ENCODE measurements around the gene STBD1. TPM values are rescaled to one million over a fixed set of nuclear protein-coding genes. Genes with fewer than 3 reads are reported as not detected.

STBD1 gene
- total and polyA plus RNA-seq, 9 of the 15 experiments (the other 6 are each of a cell fraction or from before 2014, with no cell fraction given), result 0.08 to 0.64 (median 0.27) TPM; not detected in 2

GRCh38 chr4:76301068-76301774 lies 5.3 kb upstream of the STBD1 start (continued):
- TF ChIP-seq NR2F6 (CRISPR knock-in tag; IDR thresholded peaks at IDR 0.05) (no peak), SETDB1 (IDR thresholded peaks at IDR 0.05; ENCODE audit: low read length) (no peak), ZNF24 (IDR thresholded peaks at IDR 0.05) (no peak), ZBTB26 (CRISPR knock-in tag; IDR thresholded peaks at IDR 0.05) (no peak), ZNF445 (CRISPR knock-in tag; IDR thresholded peaks at IDR 0.05; ENCODE audit: low read depth) (no peak), DNMT1 (IDR thresholded peaks at IDR 0.05) (no peak), MYBL2 (IDR thresholded peaks at IDR 0.05; ENCODE audit: low read depth) (no peak), MYBL2 (CRISPR knock-in tag; IDR thresholded peaks at IDR 0.05; ENCODE audit: borderline replicate concordance) (no peak), NFRKB (IDR thresholded peaks at IDR 0.05; ENCODE audit: low read depth) (no peak; the same call in 1 of the 2 replicates), LARP7 (IDR thresholded peaks at IDR 0.05) (no peak), FOXK2 (conservative IDR thresholded peaks at IDR 0.05 in 1 of 2, IDR thresholded peaks at IDR 0.05 in 1 of 2; ENCODE audit: low read depth in 2 of 2) (0 out of 4 replicates have a peak, but pooled peaks have one; percentile 15 to 51), RBM17 (IDR thresholded peaks at IDR 0.05; ENCODE audit: borderline replicate concordance, low read depth, low read length) (no peak)
- TF ChIP-seq, protein P1, sequence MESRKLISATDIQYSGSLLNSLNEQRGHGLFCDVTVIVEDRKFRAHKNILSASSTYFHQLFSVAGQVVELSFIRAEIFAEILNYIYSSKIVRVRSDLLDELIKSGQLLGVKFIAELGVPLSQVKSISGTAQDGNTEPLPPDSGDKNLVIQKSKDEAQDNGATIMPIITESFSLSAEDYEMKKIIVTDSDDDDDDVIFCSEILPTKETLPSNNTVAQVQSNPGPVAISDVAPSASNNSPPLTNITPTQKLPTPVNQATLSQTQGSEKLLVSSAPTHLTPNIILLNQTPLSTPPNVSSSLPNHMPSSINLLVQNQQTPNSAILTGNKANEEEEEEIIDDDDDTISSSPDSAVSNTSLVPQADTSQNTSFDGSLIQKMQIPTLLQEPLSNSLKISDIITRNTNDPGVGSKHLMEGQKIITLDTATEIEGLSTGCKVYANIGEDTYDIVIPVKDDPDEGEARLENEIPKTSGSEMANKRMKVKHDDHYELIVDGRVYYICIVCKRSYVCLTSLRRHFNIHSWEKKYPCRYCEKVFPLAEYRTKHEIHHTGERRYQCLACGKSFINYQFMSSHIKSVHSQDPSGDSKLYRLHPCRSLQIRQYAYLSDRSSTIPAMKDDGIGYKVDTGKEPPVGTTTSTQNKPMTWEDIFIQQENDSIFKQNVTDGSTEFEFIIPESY (CRISPR knock-in tag; IDR thresholded peaks at IDR 0.05), result no peak
- TF ChIP-seq, protein P2, sequence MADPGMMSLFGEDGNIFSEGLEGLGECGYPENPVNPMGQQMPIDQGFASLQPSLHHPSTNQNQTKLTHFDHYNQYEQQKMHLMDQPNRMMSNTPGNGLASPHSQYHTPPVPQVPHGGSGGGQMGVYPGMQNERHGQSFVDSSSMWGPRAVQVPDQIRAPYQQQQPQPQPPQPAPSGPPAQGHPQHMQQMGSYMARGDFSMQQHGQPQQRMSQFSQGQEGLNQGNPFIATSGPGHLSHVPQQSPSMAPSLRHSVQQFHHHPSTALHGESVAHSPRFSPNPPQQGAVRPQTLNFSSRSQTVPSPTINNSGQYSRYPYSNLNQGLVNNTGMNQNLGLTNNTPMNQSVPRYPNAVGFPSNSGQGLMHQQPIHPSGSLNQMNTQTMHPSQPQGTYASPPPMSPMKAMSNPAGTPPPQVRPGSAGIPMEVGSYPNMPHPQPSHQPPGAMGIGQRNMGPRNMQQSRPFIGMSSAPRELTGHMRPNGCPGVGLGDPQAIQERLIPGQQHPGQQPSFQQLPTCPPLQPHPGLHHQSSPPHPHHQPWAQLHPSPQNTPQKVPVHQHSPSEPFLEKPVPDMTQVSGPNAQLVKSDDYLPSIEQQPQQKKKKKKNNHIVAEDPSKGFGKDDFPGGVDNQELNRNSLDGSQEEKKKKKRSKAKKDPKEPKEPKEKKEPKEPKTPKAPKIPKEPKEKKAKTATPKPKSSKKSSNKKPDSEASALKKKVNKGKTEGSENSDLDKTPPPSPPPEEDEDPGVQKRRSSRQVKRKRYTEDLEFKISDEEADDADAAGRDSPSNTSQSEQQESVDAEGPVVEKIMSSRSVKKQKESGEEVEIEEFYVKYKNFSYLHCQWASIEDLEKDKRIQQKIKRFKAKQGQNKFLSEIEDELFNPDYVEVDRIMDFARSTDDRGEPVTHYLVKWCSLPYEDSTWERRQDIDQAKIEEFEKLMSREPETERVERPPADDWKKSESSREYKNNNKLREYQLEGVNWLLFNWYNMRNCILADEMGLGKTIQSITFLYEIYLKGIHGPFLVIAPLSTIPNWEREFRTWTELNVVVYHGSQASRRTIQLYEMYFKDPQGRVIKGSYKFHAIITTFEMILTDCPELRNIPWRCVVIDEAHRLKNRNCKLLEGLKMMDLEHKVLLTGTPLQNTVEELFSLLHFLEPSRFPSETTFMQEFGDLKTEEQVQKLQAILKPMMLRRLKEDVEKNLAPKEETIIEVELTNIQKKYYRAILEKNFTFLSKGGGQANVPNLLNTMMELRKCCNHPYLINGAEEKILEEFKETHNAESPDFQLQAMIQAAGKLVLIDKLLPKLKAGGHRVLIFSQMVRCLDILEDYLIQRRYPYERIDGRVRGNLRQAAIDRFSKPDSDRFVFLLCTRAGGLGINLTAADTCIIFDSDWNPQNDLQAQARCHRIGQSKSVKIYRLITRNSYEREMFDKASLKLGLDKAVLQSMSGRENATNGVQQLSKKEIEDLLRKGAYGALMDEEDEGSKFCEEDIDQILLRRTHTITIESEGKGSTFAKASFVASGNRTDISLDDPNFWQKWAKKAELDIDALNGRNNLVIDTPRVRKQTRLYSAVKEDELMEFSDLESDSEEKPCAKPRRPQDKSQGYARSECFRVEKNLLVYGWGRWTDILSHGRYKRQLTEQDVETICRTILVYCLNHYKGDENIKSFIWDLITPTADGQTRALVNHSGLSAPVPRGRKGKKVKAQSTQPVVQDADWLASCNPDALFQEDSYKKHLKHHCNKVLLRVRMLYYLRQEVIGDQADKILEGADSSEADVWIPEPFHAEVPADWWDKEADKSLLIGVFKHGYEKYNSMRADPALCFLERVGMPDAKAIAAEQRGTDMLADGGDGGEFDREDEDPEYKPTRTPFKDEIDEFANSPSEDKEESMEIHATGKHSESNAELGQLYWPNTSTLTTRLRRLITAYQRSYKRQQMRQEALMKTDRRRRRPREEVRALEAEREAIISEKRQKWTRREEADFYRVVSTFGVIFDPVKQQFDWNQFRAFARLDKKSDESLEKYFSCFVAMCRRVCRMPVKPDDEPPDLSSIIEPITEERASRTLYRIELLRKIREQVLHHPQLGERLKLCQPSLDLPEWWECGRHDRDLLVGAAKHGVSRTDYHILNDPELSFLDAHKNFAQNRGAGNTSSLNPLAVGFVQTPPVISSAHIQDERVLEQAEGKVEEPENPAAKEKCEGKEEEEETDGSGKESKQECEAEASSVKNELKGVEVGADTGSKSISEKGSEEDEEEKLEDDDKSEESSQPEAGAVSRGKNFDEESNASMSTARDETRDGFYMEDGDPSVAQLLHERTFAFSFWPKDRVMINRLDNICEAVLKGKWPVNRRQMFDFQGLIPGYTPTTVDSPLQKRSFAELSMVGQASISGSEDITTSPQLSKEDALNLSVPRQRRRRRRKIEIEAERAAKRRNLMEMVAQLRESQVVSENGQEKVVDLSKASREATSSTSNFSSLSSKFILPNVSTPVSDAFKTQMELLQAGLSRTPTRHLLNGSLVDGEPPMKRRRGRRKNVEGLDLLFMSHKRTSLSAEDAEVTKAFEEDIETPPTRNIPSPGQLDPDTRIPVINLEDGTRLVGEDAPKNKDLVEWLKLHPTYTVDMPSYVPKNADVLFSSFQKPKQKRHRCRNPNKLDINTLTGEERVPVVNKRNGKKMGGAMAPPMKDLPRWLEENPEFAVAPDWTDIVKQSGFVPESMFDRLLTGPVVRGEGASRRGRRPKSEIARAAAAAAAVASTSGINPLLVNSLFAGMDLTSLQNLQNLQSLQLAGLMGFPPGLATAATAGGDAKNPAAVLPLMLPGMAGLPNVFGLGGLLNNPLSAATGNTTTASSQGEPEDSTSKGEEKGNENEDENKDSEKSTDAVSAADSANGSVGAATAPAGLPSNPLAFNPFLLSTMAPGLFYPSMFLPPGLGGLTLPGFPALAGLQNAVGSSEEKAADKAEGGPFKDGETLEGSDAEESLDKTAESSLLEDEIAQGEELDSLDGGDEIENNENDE (IDR thresholded peaks at IDR 0.05; ENCODE audit: low read depth, low read length), result no peak
